NCI-H524 treated with DMSO at 0.1 percent for 48 hours (cell line): ENCODE results near the gene SLCO2B1.
"Not testable (repeated sequence)": the region's sequence is repeated elsewhere in the genome, so short reads cannot be mapped to it uniquely, and the experiment has no call there.

ENCODE experiments used
- DNase-seq: peaks from one replicate; lab custom pipeline; 2025; lab: John Stamatoyannopoulos, UW

Gene SLCO2B1, protein sequence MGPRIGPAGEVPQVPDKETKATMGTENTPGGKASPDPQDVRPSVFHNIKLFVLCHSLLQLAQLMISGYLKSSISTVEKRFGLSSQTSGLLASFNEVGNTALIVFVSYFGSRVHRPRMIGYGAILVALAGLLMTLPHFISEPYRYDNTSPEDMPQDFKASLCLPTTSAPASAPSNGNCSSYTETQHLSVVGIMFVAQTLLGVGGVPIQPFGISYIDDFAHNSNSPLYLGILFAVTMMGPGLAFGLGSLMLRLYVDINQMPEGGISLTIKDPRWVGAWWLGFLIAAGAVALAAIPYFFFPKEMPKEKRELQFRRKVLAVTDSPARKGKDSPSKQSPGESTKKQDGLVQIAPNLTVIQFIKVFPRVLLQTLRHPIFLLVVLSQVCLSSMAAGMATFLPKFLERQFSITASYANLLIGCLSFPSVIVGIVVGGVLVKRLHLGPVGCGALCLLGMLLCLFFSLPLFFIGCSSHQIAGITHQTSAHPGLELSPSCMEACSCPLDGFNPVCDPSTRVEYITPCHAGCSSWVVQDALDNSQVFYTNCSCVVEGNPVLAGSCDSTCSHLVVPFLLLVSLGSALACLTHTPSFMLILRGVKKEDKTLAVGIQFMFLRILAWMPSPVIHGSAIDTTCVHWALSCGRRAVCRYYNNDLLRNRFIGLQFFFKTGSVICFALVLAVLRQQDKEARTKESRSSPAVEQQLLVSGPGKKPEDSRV

DNA sequence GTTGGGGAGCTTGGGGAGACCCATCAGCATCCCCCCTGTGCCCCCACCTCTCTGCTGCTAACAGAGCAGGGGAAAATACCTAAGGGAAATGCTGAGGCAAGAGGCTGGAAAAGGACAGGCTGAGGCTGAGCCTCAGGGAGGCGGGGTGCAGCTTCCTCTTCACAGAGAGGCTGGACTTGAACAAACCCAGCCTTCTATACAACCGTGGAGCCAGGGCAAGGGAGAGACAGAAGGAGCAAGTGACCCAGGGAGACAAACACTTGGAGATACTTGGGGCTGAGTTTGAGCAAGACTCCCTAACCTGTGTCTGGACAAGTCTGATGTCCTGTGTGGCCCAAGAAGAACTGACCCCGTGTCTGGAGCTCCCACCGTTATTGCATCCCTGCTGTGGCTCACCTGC is at the start of gene SLCO2B1:
SLCO2B1 (plus strand) TSS at position 229 of the 400 bp plus-strand sequence. CDS start 275 bp downstream, outside the sequence.
- DNase-seq = no peak

DNA sequence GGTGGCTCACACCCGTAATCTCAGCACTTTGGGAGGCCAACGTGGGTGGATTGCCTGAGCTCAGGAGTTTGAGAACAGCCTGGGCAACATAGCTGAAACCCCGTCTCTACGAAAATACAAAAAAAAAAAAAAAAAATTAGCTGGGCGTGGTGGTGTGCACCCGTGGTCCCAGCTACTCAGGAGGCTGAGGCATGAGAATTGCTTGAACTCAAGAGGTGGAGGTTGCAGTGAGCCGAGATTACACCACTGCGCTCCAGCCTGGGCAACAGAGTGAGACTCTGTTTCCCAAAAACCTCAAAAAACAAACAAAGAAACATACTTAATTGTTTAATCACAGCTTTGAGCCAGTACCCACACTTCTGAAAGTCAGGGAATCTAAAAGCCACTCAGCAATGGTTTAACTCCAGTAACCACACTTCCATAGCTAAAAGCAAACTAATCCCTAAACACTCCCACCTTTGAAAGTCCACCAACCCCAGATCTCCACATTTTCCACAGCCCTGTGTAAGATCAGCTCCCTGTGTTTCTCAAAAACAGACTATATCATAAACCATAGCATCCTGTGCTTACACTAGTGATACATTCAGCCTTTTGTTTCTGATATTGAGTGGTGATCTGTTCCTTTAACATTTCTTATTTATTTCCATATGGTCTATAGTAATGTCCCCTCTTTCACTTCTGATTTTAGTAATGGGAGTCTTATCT is 49.3 kb upstream of the SLCO2B1 start:
- no peak for DNase-seq

DNA sequence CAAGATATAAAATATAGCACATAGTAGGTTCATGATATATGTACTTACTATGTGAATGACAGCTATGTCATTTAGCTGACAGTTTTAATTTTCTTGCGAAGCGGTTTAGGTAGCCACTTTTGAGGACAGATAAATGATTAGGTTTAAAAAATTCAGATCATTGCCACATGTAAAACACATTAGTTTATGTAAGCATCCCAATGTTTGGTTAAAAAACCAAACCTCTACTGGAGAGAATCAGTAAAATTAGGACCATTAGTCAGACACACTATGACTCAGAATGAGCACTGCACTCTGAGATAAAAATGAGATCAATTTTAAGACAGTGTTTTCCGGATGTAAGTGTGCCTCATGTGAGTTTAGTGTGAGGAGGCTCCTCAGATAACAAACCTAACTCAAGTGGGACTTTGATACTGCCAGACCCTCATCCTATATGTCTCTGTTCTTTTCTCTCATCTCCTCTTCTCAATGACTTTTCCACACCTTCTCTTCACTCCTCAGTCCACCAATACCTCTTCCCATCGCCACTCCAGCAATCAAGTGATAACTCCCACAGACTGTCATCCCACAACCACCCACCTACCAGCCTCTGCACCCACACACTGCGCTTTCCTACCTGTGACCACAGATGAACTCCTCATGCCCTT is 47.4 kb upstream of the SLCO2B1 start:
- no peak for DNase-seq

DNA sequence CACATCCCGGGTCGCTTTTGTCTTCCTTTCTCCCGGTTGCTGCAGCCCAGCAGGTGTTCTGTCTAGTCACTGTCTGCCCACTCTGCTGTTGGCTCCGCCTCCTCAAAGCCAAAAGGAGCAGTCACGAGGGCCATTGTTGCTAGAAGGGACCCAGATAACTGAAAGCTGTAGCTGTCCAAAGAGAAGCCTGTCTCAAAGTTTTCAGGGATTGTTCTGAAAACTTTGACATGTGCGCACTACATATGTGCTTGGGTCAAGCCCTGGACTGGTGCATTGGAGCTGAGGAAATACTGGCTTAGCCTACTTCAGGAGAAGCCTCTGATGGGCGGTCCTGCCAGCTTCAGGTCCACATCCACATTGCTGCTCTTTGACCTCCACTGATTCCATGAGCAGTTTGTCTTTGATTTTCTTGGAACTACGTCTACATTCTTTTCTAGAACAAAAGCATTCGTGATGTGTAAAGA is 45.4 kb upstream of the SLCO2B1 start:
- no peak for DNase-seq

DNA sequence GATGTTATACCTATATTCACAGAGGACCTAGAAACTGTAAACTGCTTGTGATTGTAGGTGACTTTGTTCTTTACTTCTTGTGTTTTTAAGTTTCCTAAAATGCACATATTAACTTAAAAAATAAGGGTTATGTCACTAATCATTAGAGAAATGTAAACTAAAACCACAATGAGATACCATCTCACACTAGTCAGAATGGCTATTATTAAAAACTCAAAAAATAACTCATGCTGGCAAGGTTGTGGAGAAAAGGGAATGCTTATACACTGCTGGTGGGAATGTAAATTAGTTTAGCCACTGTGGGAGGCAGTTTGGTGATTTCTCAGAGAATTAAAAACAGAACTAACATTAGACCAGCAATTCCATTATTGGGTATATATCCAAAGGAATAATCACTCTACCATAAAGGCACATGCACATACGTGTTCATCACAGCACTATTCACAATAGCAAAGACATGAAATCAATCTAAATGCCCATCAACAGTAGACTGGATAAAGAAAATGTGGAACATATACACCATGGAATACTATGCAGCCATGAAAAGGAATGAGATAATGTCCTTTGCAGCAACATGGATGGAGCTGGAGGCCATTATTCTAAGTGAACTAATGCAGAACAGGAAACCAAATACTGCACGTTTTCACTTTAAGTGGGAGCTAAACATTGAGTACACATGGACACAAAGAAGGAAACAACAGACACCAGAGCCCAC is 44.8 kb upstream of the SLCO2B1 start:
- DNase-seq = not testable (repeated sequence)

DNA sequence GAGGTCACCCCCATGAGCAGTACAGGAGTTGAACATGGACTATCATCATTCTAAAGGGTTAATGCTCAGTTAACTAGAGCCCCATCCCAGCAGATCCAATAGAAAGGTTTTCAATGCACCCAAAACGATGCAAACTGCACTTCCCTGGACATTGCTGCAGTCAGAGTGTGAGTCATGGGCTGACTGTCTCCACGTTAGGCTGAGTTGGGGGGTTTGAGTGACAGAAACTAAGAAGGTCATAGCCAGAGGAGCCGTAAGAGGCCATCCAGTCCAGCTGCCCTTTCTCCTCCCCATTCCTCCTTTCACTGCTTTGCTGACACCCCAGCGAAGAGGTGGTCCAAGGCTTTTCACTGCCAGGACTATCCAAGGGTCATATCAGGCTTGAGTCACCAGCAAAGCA is 43.7 kb upstream of the SLCO2B1 start:
- DNase-seq = no peak

DNA sequence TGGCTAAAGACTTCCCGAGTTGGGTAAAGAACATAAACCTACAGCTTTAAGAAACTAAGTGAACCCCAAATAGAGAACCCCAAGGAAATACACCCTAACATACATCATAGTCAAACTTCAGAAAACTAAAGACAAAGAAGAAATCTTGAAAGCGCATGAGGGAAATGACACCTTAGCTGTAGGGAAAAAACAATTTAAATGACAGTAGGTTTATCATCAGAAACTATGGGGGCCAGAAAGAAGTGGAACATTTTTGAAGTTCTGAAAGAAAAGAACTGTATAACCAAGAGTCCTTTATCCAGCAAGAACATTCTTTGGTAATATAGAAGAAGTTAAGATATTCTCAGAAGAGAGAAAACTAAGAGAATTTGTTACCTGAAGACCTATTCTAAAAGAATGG is 38.7 kb upstream of the SLCO2B1 start:
- DNase-seq = no peak

DNA sequence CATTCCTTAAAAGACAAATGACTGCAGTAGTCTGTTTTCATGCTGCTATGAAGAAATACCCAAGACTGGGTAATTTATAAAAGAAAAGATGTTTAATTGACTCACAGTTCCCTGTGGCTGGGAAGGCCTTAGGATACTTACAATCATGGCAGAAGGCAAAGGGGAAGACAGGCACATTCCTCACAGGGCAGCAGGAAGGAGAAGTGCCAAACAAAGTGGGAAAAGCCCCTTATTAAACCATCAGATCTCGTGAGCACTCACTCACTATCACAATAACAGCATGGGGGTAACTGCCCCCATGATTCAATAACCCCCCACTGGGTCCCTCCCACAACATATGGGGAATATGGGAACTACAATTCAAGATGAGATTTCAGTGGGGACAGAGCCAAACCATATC is 37.9 kb upstream of the SLCO2B1 start:
- no peak for DNase-seq

DNA sequence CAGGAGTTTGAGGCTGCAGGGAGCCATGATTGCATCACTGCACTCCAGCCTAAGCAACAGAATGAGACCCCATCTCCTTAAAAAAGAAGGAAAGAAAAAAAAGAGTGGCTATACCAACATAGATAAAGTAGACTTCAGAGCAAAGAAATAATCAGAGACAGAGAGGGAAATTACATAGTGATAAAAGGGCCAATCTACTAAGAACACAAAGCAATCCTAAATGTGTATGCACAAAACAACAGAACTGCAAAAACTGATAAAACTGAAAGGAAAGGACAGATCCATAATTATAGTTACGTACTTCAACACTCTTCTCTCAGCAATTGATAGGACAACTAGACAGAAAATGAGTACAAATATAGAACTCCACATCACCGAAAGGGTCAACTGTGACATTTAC is 36.4 kb upstream of the SLCO2B1 start:
- DNase-seq = no peak

DNA sequence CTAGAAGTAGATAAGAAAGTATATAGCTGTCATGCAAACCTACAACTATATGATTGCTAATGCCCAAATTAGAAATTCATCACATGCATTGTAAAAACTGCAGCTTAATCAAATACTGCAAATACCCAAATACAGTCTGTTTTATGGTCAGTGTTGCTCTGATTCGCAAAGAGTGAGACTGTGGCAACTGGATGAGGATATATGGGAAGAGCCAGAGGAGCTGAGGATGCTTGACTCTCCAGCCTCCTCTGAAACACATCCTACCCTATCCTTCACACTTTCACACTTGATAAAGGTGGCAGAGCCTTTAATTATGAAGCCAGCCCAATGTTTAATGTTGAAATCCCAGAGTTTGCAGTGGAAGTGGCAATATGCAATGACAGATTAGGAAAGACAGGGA is 32.3 kb upstream of the SLCO2B1 start:
- DNase-seq = no peak

DNA sequence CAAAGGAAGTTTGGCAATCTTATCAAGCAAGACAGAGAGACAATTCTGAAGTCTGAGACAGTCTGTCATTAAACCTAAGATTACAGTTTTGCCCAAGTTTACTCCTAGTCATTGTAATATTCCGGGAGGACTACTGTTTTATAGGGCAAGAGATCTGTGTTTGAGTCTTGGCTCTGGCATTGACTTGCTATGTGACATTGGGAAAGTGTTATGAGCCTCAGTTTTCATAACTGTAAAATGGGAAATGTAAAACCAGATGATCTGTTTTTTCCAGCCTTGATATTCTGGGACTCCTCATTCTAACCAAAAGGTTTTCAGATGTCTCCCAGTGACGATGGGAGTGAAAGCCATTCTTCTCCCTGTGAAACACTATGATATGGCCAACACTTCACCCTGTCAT is 24.3 kb upstream of the SLCO2B1 start:
- DNase-seq = no peak

DNA sequence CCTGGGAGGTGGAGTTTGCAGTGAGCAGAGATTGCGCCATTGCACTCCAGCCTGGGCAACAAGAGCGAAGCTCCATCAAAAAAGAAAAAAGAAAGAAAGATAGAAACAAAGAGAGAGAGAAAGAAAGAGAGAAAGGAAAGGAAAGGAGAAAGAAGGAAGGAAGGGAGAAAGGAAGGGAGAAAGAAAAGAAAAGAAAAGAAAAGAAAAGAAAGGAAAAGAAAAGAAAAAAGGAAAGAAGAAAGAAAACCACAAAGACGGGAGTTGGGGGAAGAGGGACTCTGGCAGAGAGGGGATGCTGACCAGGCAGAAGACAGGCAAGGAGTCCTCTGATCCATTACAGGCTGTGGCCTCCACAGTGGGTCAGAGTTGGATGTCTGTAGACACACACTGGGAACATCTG is 18.8 kb upstream of the SLCO2B1 start:
- no peak for DNase-seq

DNA sequence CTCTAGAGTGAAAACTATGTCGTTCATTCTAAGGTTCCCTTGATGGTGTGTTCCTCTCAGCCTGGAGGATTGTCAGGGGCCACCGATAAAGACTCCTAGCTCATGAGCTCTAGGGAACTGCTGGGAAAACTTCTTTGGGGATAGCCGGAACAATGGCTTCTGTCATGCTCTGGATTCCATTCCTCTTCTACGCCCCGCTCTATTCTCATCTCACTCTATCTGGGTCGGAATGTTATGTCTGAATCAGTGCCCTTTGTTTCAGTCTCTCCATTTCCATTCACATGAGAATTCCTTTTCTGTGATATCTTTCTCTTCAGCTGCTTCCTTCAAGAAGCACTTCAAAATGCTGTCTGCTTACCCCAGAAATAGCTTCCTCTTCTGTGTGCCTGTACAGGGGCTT is 16.9 kb upstream of the SLCO2B1 start:
- DNase-seq = no peak

DNA sequence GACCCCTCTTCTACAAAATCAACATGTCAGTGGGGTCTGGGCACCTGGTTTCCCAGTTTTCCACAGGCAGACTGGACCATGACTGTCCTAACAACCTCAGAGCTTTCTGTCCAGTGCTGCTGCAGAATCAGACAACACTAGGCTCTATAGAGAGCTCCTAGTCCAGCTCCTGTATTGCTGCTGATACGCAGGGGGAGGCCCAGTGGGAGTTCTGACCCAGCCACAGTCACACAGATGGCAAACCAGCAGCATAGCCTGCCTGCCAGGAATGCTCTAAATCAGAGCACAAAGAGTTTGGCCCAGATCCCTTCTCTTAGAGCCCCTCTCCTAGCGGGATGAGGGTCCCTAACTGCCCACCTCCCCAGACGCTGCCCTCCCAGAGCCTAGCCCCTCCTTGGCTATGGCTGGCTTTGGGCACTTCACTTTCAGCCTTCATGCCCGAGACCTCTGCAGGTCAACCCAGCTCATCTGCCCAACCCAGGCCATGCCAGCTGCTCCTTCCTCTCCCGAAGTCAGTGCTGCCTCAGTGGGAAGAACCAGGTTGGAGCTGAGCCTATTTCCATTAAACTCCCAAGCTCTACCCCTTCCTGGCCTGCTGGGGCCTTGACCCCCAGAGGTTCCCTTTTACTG is 15.8 kb upstream of the SLCO2B1 start:
- no peak for DNase-seq

DNA sequence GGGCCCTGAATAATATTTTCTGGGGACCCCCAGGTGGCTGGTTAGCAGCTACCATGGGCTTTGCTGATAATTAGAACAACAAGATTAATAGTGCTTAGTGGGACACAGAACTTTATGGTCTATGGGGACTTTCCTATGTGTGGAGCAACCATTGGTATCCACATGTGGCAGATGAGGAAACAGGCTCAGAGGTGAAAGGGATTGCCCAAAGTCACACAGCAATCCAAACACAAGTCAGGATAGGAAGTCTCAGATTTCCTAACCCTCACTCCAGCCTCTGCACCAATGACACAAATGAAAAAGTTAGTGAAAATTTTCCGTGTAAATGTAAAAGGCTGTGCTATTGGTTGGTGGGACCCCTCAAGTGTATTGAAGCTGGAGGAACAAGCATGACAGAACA is 15.3 kb upstream of the SLCO2B1 start:
- no peak for DNase-seq

DNA sequence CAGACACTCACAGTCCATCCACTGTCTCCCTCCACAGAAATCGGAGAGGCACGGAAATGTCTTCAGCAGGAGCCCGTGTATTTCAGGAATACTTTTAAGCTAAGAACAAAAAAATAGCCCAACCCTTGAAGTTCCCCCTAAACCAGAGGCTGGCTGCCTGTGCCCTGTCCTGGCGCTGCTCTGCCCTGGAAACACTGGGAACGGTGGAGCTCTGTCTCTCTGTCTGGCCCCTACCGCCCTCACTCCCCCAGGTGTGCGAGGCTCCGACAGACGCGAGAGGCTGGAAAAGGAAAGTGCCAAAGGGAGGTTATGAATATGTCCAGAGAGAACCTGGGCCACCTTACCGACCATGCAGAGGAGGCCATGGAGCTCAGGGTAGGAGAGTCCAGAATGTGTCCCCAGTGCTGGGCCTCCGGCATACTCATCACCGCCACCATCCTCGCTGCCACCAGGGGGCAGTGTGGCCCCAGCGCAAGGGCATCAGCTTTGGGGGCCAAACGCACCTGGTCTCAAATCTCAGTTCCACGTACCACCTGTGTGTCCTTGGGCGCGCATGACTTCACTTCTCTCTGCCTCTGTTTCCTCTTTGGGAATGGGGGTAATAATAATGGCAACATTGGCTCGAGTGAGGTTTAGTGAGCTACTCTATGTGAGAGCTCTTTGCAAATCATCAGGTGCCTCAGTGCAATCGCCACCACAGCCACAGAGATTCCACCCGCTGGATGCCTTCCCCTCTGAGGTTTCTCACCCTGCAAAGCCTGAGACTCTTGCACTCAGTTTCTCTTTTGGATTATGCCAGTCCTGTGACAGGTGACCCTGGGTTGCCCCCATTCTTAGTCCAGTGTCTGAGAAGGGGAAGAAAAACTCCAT is 10.4 kb upstream of the SLCO2B1 start:
- DNase-seq = no peak

DNA sequence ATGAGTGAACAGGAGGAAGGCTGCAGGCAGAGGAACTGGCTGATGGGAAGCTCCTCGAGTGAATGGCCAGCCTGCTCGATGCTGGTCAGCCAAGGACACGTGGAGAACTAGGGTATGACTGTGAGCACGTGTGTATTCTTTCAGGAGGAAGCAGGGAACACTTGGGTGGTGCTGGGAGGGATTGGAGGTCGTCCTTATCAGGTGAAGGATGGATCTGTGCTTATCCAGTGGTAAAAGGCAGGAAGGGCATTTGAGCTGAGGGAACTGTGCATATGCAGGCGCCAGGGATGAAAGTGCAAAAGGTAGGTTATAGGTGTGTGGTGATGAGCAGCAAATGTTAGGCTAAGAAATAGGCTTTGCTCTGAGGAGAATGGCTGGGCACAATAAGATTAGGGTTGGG is 9.7 kb upstream of the SLCO2B1 start:
- no peak for DNase-seq

DNA sequence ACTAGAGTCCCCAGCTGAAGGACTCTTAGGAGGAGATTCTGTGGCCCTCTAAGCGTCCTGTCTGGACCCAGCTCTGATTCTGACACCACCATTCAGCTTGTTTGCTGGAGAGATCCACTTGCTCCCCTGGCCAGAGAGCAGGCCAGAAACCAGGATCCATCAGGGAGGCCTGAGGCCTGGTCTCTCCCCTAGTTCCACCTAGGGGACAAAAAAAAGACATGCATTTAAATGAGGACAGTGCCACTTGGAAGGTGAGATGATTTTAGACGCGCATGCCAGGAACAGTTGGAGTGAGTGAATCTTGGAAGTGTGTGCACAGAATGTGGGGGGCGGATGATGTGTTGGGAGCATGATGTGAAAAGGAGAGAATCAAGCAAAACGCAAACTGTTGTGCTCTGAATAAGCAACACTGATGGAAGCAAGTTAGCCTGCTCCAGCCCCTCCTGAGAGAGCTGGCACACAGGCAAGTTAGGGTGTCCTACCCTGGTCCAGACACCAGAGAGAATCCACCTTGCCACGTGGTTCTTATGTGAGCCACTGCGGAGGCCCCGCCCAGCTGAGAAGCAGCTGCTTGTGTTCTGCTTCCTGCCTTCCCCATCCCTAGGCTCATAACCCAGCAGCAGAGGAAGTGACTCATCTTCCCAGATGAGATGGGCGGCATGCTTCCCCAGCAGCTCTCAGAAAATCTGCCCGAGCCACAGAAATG is 8.0 kb upstream of the SLCO2B1 start:
- DNase-seq = no peak

DNA sequence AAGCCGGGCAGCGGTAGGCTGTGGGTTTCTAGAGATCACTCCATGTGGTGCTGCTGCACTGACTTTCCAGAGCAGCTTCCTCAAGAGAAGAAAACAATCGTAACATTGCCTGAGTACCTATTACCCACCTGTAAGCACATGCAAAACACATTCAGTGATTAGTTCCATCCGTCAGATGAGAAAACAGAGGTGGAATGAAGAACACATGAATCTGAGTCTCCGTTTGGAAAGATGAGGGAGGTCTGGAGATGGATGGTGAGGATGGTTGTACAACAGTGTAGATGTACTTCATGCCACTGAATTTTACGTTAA is 7.5 kb upstream of the SLCO2B1 start:
- DNase-seq = no peak

DNA sequence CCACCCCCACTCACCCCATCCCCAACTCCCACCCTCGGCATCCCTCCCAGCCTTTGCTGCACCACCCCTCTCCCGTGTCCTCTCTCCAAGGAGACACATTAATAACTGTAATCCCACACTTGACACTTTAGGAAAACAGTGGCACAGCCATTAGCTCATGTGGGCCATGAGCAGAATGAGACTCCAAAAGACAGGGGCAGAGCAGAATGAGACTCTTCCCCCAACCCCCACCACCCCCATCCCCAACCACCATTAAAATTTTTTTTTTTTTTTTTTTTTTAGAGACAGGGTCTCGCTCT is 6.2 kb upstream of the SLCO2B1 start:
- no peak for DNase-seq
